NCI-H226 (cell line): ENCODE results near the gene CNTN5.
"Not testable (repeated sequence)": the region's sequence is repeated elsewhere in the genome, so short reads cannot be mapped to it uniquely, and the experiment has no call there.

Experiments
- DNase-seq: peaks from one replicate; pipeline ENCODE4 v3.0.0-alpha.2; 2015

Gene CNTN5

GRCh38 chr11:99020352-99021225 lies at the start of gene CNTN5:
Gene CNTN5, plus strand, starts transcription at chr11:99020949.
- peak; percentile 43 for DNase-seq

GRCh38 chr11:98979205-98979604 lies 41.5 kb upstream of the CNTN5 start:
- no peak for DNase-seq

- no peak for DNase-seq
Observed at GRCh38 chr11:99015634-99016454, 4.9 kb upstream of the CNTN5 start.

- no peak for DNase-seq
Observed at GRCh38 chr11:99019696-99020095, 1.1 kb upstream of the CNTN5 start.

- no peak for DNase-seq
Observed at GRCh38 chr11:99037057-99037456, 16.3 kb downstream of the CNTN5 start.

- no peak for DNase-seq
Observed at GRCh38 chr11:99063331-99063730, 42.6 kb downstream of the CNTN5 start.

GRCh38 chr11:99065121-99065520 lies 44.4 kb downstream of the CNTN5 start:
- no peak for DNase-seq

- no peak for DNase-seq
Observed at GRCh38 chr11:99066618-99067317, 46.0 kb downstream of the CNTN5 start.

- DNase-seq, result peak; percentile 37
Observed at GRCh38 chr11:99068832-99069231, 48.1 kb downstream of the CNTN5 start.

- DNase-seq, result no peak
Observed at GRCh38 chr11:99069856-99070444, 49.2 kb downstream of the CNTN5 start.

GRCh38 chr11:99079576-99079975 lies 58.8 kb downstream of the CNTN5 start:
- no peak for DNase-seq

GRCh38 chr11:99080154-99080553 lies 59.4 kb downstream of the CNTN5 start:
- no peak for DNase-seq

GRCh38 chr11:99098258-99098657 lies 77.5 kb downstream of the CNTN5 start:
- DNase-seq, result no peak

- no peak for DNase-seq
Observed at GRCh38 chr11:99098751-99099150, 78.0 kb downstream of the CNTN5 start.

GRCh38 chr11:99117603-99118002 lies 96.9 kb downstream of the CNTN5 start:
- no peak for DNase-seq

GRCh38 chr11:99133862-99134261 lies 113.1 kb downstream of the CNTN5 start:
- not testable (repeated sequence) for DNase-seq

- no peak for DNase-seq
Observed at GRCh38 chr11:99135508-99135907, 114.8 kb downstream of the CNTN5 start.

GRCh38 chr11:99142237-99142636 lies 121.5 kb downstream of the CNTN5 start:
- no peak for DNase-seq

GRCh38 chr11:99148352-99148751 lies 127.6 kb downstream of the CNTN5 start:
- no peak for DNase-seq

- no peak for DNase-seq
Observed at GRCh38 chr11:99154277-99154676, 133.5 kb downstream of the CNTN5 start.

- DNase-seq, result no peak
Observed at GRCh38 chr11:99160447-99160846, 139.7 kb downstream of the CNTN5 start.

- no peak for DNase-seq
Observed at GRCh38 chr11:99162819-99163218, 142.1 kb downstream of the CNTN5 start.

- no peak for DNase-seq
Observed at GRCh38 chr11:99170591-99170990, 149.8 kb downstream of the CNTN5 start.
